K562 (cell line): Measurements from ENCODE around the gene CTNNBL1. TPM values are rescaled to one million over a fixed set of nuclear protein-coding genes. Genes with fewer than 3 reads are reported as not detected.
A peak's percentile ranks its signal among the peaks of the same experiment; 100 is the strongest.

Experiments
- HLTF ChIP-seq: fragments of 450-650 bp; IDR thresholded peaks from 2 replicates; pipeline ENCODE4 v1.6.1; 2016
- IFI16 ChIP-seq: fragments of 250-450 bp; sonication (Bioruptor Pico); IDR thresholded peaks from 2 replicates; pipeline ENCODE4 v2.1.2; 2022; ENCODE audit warnings: mild to moderate bottlenecking, inconsistent platforms
- LCOR ChIP-seq: sonication (generic); formaldehyde crosslinking; IDR thresholded peaks from 2 replicates; pipeline ENCODE4 v1.8.0; 2022; ENCODE audit warnings: mild to moderate bottlenecking, missing genetic modification reagents
- MEIS2 ChIP-seq: fragments of 450-650 bp; IDR thresholded peaks from 2 replicates; pipeline ENCODE4 v1.6.1; 2014; ENCODE audit warnings: mild to moderate bottlenecking; ENCODE audit not compliant: partially characterized antibody
- MYBL2 ChIP-seq, 2 experiments: fragments of 450-650 bp in 1 of 2; sonication (generic) in 1 of 2; formaldehyde crosslinking in 1 of 2; IDR thresholded peaks; 2 replicates each; pipeline versions ENCODE4 v1.6.1 to v1.8.1; 2017 to 2022; ENCODE audit warnings: borderline replicate concordance in 1 of 2, inconsistent platforms in 1 of 2, low read depth in 1 of 2, mild to moderate bottlenecking in 1 of 2, missing genetic modification reagents in 1 of 2, moderate library complexity in 1 of 2
- RAD51 ChIP-seq: fragments of 450-650 bp; IDR thresholded peaks from 2 replicates; pipeline ENCODE4 v1.7.1; 2016; ENCODE audit warnings: low read depth, mild to moderate bottlenecking, borderline replicate concordance
- RHOXF2B ChIP-seq: fragments of 250-450 bp; sonication (Bioruptor Pico); conservative IDR thresholded peaks from 2 replicates; pipeline ENCODE4 v1.5.1; 2021
- RUNX1 ChIP-seq: sonication (generic); IDR thresholded peaks from 2 replicates; pipeline ENCODE4 v1.6.1; 2016; ENCODE audit warnings: antibody characterized with exemption, low read depth
- SMARCA4 ChIP-seq: fragments of 450-650 bp; IDR thresholded peaks from 2 replicates; pipeline ENCODE4 v1.6.1; 2016
- SPI1 ChIP-seq: IDR thresholded peaks from 2 replicates; pipeline ENCODE4 v1.6.1; 2011; ENCODE audit warnings: low read depth, low read length, control low read depth, borderline replicate concordance
- ZNF174 ChIP-seq: fragments of 250-450 bp; sonication (Bioruptor Pico); IDR thresholded peaks from 2 replicates; pipeline ENCODE4 v1.4.0; 2020; ENCODE audit warnings: mild to moderate bottlenecking
- ZNF589 ChIP-seq: fragments of 200-800 bp; sonication (Bioruptor generic); IDR thresholded peaks from 2 replicates; pipeline ENCODE4 v1.6.1; 2016; ENCODE audit warnings: low read depth, missing genetic modification characterization, missing compliant biosample characterization
- polyA plus RNA-seq, 8 experiments: library from polyadenylated mRNA; depleted of rRNA in 4 of 8; stranded (reverse) in 5 of 8; unstranded in 3 of 8; fragments of >200 nt; fragmentation: Nextera tagmentation in 2 of 8; fragmentation: Illumina TruSeq in 1 of 8; extraction: Ambion mirVana in 2 of 8; extraction: Trizol in 1 of 8; gene quantifications; 2 replicates each; pipeline versions ENCODE4 v1.2.1 to v1.2.3, GENCODE V29; 2011 to 2014; ENCODE audit warnings: inconsistent platforms in 1 of 8, missing spikeins in 1 of 8
- total RNA-seq, 7 experiments: library from RNA; depleted of rRNA in 6 of 7; stranded (reverse); fragments of >200 nt in 6 of 7; fragmentation: Illumina TruSeq in 2 of 7; extraction: Trizol in 2 of 7; gene quantifications; 2 replicates each; pipeline versions ENCODE4 v1.2.1 to v1.2.3, GENCODE V29; 2011 to 2021; ENCODE audit warnings: low replicate concordance in 1 of 7
- TF ChIP-seq, protein P1 (sequence below), 2 experiments: IDR thresholded peaks in 1 of 2; conservative IDR thresholded peaks in 1 of 2; 2 replicates each; pipeline ENCODE4 v1.6.1; 2016; ENCODE audit warnings: low read depth in 2 of 2, mild to moderate bottlenecking in 1 of 2, missing compliant biosample characterization in 1 of 2, missing genetic modification characterization in 1 of 2, moderate library complexity in 1 of 2
- TF ChIP-seq, protein P2 (sequence below): sonication (generic); formaldehyde crosslinking; IDR thresholded peaks from 2 replicates; pipeline ENCODE4 v1.8.0; 2022; ENCODE audit warnings: missing genetic modification reagents, mild to moderate bottlenecking, moderate library complexity, borderline replicate concordance
- TF ChIP-seq, protein P3 (sequence below): fragments of 450-650 bp; IDR thresholded peaks from one replicate; pipeline ENCODE4 v1.6.1; 2018; ENCODE audit warnings: mild to moderate bottlenecking, moderate library complexity; ENCODE audit not compliant: partially characterized antibody
- TF ChIP-seq, protein P4 (sequence below), 2 experiments: fragments of 450-650 bp in 1 of 2; IDR thresholded peaks; 2 replicates each; pipeline ENCODE4 v1.6.1; 2011 to 2017; ENCODE audit warnings: low read depth in 2 of 2, antibody characterized with exemption in 1 of 2, borderline replicate concordance in 1 of 2, low read length in 1 of 2, mild to moderate bottlenecking in 1 of 2, mixed read lengths in 1 of 2; ENCODE audit not compliant: control insufficient read depth in 1 of 2
- TF ChIP-seq, protein P5 (sequence below), 2 experiments: fragments of 450-650 bp; IDR thresholded peaks; 2 replicates each; pipeline ENCODE4 v1.6.1; 2016

The CTNNBL1 gene
- total and polyA plus RNA-seq, 9 of the 15 experiments (the other 6 are each of a cell fraction or from before 2014, with no cell fraction given), result 32.4 to 85.6 (median 43.6) TPM

DNA sequence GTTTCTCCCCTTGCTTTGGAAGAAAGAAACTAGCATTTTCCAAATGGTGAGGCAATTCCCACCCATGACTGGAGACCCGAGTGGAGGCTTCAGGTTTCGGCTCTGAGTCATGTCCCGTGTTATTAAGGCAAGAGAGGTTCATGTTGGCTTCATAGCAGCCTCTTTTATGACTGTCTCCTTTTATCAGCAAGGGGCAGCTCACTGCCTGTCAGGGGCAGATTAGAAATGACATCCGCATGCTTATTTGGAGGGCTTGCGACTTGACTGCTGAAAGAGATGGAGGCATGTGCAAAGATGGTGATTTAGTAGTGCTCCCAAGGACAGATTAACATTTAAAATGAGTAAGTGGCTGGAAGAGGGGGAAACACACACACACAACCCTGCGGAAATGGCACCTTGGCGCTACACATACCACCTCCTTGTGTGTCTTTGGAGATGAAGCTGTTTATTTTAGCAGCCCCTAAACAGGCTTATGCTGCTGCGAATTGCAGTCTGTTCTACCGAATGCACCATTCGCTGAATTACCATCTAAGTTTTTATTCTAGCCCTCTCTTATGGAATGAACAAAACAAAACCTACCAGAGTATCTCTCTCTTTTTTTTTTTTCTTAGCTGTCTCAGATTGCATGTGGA is 157.0 kb downstream of the CTNNBL1 start (continued):
- TF ChIP-seq SPI1 (no peak), MEIS2 (peak; percentile 98), MYBL2 (IDR thresholded peaks at IDR 0.05; ENCODE audit: low read depth) (no peak), MYBL2 (CRISPR knock-in tag; IDR thresholded peaks at IDR 0.05; ENCODE audit: borderline replicate concordance) (no peak), LCOR (0 out of 2 replicates have a peak, but pooled peaks have one; percentile 35), SMARCA4 (peak; percentile 99), RAD51 (no peak), IFI16 (no peak), RUNX1 (0 out of 2 replicates have a peak, but pooled peaks have one; percentile 48), ZNF174 (CRISPR knock-in tag) (no peak), RHOXF2B (no peak), HLTF (peak; percentile 53; the same call in 1 of the 2 replicates), ZNF589 (CRISPR knock-in tag) (peak; percentile 96)
- TF ChIP-seq, protein P1, sequence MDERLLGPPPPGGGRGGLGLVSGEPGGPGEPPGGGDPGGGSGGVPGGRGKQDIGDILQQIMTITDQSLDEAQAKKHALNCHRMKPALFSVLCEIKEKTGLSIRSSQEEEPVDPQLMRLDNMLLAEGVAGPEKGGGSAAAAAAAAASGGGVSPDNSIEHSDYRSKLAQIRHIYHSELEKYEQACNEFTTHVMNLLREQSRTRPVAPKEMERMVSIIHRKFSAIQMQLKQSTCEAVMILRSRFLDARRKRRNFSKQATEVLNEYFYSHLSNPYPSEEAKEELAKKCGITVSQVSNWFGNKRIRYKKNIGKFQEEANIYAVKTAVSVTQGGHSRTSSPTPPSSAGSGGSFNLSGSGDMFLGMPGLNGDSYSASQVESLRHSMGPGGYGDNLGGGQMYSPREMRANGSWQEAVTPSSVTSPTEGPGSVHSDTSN (CRISPR knock-in tag; IDR thresholded peaks at IDR 0.05; ENCODE audit: low read depth), result no peak
- TF ChIP-seq, protein P1 (tag; conservative IDR thresholded peaks at IDR 0.05; ENCODE audit: low read depth), result peak; percentile 93
- TF ChIP-seq, protein P2, sequence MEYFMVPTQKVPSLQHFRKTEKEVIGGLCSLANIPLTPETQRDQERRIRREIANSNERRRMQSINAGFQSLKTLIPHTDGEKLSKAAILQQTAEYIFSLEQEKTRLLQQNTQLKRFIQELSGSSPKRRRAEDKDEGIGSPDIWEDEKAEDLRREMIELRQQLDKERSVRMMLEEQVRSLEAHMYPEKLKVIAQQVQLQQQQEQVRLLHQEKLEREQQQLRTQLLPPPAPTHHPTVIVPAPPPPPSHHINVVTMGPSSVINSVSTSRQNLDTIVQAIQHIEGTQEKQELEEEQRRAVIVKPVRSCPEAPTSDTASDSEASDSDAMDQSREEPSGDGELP (CRISPR knock-in tag), result no peak
- TF ChIP-seq, protein P3, sequence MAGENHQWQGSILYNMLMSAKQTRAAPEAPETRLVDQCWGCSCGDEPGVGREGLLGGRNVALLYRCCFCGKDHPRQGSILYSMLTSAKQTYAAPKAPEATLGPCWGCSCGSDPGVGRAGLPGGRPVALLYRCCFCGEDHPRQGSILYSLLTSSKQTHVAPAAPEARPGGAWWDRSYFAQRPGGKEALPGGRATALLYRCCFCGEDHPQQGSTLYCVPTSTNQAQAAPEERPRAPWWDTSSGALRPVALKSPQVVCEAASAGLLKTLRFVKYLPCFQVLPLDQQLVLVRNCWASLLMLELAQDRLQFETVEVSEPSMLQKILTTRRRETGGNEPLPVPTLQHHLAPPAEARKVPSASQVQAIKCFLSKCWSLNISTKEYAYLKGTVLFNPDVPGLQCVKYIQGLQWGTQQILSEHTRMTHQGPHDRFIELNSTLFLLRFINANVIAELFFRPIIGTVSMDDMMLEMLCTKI, result no peak
- TF ChIP-seq, protein P4, sequence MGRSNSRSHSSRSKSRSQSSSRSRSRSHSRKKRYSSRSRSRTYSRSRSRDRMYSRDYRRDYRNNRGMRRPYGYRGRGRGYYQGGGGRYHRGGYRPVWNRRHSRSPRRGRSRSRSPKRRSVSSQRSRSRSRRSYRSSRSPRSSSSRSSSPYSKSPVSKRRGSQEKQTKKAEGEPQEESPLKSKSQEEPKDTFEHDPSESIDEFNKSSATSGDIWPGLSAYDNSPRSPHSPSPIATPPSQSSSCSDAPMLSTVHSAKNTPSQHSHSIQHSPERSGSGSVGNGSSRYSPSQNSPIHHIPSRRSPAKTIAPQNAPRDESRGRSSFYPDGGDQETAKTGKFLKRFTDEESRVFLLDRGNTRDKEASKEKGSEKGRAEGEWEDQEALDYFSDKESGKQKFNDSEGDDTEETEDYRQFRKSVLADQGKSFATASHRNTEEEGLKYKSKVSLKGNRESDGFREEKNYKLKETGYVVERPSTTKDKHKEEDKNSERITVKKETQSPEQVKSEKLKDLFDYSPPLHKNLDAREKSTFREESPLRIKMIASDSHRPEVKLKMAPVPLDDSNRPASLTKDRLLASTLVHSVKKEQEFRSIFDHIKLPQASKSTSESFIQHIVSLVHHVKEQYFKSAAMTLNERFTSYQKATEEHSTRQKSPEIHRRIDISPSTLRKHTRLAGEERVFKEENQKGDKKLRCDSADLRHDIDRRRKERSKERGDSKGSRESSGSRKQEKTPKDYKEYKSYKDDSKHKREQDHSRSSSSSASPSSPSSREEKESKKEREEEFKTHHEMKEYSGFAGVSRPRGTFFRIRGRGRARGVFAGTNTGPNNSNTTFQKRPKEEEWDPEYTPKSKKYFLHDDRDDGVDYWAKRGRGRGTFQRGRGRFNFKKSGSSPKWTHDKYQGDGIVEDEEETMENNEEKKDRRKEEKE (IDR thresholded peaks at IDR 0.05; ENCODE audit: borderline replicate concordance in 1 of 2, control insufficient read depth in 1 of 2, low read depth in 2 of 2, low read length in 1 of 2), result no peak
- TF ChIP-seq, protein P5, sequence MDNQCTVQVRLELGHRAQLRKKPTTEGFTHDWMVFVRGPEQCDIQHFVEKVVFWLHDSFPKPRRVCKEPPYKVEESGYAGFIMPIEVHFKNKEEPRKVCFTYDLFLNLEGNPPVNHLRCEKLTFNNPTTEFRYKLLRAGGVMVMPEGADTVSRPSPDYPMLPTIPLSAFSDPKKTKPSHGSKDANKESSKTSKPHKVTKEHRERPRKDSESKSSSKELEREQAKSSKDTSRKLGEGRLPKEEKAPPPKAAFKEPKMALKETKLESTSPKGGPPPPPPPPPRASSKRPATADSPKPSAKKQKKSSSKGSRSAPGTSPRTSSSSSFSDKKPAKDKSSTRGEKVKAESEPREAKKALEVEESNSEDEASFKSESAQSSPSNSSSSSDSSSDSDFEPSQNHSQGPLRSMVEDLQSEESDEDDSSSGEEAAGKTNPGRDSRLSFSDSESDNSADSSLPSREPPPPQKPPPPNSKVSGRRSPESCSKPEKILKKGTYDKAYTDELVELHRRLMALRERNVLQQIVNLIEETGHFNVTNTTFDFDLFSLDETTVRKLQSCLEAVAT (IDR thresholded peaks at IDR 0.05), result no peak
